ENCODE data around the gene ITGB1.

The ITGB1 gene

GRCh38 chr10:32987172-32987571 lies 29.1 kb upstream of the ITGB1 start:
- H4K5ac ChIP-seq (ENCODE audit: low read length) = no peak overlapping the region
- DNase-seq = no peak
- H3K4ac ChIP-seq (ENCODE audit: low read depth, low read length) = no peak overlapping the region
- H3K79me1 ChIP-seq (ENCODE audit: low read length) = no peaks in the 10 kb centered on the region
- H4K8ac ChIP-seq (ENCODE audit: low read depth, low read length) = no peak overlapping the region
- H3K23ac ChIP-seq (ENCODE audit: low read length) = no peak overlapping the region
- H3K36me3 ChIP-seq (ENCODE audit: control insufficient read depth, insufficient read depth, low read length) = no peaks in the 10 kb centered on the region
- no peak overlapping the region for H3K27ac ChIP-seq (ENCODE audit: low read depth, low read length)
- no peak overlapping the region for H2BK120ac ChIP-seq (ENCODE audit: low read depth, low read length)
- H3K56ac ChIP-seq (ENCODE audit: low read length) = no peak overlapping the region
- H2AK5ac ChIP-seq (ENCODE audit: low read length) = no peak overlapping the region
- H3K4me3 ChIP-seq (ENCODE audit: low read length) = no peak overlapping the region
- no peak overlapping the region for H2BK15ac ChIP-seq (replicated peaks; ENCODE audit: low read depth)
- H3K27me3 ChIP-seq (ENCODE audit: insufficient read depth, low read length, poor library complexity) = no peaks in the 10 kb centered on the region
- H2BK5ac ChIP-seq (ENCODE audit: low read length) = no peak overlapping the region
- no peak overlapping the region for H3K18ac ChIP-seq (ENCODE audit: low read length)
- no CpG with 5 or more reads among the region's 1 CpG for WGBS (ENCODE audit: extremely low coverage, insufficient coverage, low lambda C conversion rate)
- no peak overlapping the region for H3K4me2 ChIP-seq (ENCODE audit: low read length)
- H3K4me1 ChIP-seq (ENCODE audit: control insufficient read depth, low read depth, low read length) = peaks cover under 1% of the 10 kb centered on the region
- no peak overlapping the region for H3K9ac ChIP-seq (ENCODE audit: low read length)
- H3K79me2 ChIP-seq (ENCODE audit: control insufficient read depth, insufficient read depth, low read length) = no peaks in the 10 kb centered on the region

DNA sequence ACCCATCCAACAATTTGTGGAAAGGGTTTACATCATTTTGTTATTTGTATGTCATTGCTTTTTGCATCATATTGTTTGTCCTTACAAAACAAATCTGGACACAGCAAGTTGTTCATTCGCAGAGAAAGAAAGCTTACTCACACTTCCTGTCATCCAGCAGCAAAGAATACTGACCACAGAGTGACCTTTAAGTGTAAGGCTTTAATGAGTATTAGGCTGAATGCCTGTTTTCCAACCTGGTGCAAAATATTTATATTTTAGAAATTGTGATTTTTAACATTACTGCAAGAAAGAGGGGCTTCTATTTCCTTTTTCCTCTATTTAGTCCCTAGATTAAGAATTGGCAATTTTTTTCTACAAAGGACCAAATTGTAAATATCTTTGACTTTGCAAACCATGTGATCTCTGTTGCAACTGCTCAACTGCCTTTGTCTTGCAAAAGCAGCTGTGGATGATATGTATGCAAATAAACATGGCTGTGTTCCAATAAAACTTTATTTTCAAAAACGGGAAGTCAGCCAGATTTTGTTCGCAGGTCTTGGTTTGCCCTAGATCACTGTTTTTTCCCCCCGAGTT lies 27.8 kb upstream of the ITGB1 start:
- Histone ChIP-seq H4K8ac (ENCODE audit: low read depth, low read length) (no peak overlapping the region), H3K79me1 (ENCODE audit: low read length) (no peaks in the 10 kb centered on the region), H2BK5ac (ENCODE audit: low read length) (no peak overlapping the region), H2BK15ac (replicated peaks; ENCODE audit: low read depth) (peak overlapping the region; percentile 21), H3K4ac (ENCODE audit: low read depth, low read length) (no peak overlapping the region), H2AK5ac (ENCODE audit: low read length) (no peak overlapping the region), H3K36me3 (ENCODE audit: control insufficient read depth, insufficient read depth, low read length) (no peaks in the 10 kb centered on the region), H3K4me2 (ENCODE audit: low read length) (no peak overlapping the region), H3K4me1 (ENCODE audit: control insufficient read depth, low read depth, low read length) (peaks cover 6% of the 10 kb centered on the region), H3K27ac (ENCODE audit: low read depth, low read length) (no peak overlapping the region), H3K56ac (ENCODE audit: low read length) (no peak overlapping the region), H4K5ac (ENCODE audit: low read length) (no peak overlapping the region), H3K79me2 (ENCODE audit: control insufficient read depth, insufficient read depth, low read length) (no peaks in the 10 kb centered on the region), H3K9ac (ENCODE audit: low read length) (no peak overlapping the region), H2BK120ac (ENCODE audit: low read depth, low read length) (no peak overlapping the region), H3K4me3 (ENCODE audit: low read length) (no peak overlapping the region), H3K27me3 (ENCODE audit: insufficient read depth, low read length, poor library complexity) (no peaks in the 10 kb centered on the region), H3K18ac (ENCODE audit: low read length) (peak overlapping the region; percentile 70), H3K23ac (ENCODE audit: low read length) (no peak overlapping the region)
- no CpG with 5 or more reads among the region's 4 CpGs for WGBS (ENCODE audit: extremely low coverage, insufficient coverage, low lambda C conversion rate)
- DNase-seq = no peak

- Histone ChIP-seq H3K56ac (ENCODE audit: low read length) (no peak overlapping the region), H3K4ac (ENCODE audit: low read depth, low read length) (no peak overlapping the region), H3K18ac (ENCODE audit: low read length) (peak overlapping the region; percentile 54), H4K5ac (ENCODE audit: low read length) (no peak overlapping the region), H2BK15ac (replicated peaks; ENCODE audit: low read depth) (peak overlapping the region; percentile 21), H3K79me1 (ENCODE audit: low read length) (no peaks in the 10 kb centered on the region), H3K4me2 (ENCODE audit: low read length) (no peak overlapping the region), H3K27ac (ENCODE audit: low read depth, low read length) (no peak overlapping the region), H2BK120ac (ENCODE audit: low read depth, low read length) (no peak overlapping the region), H4K8ac (ENCODE audit: low read depth, low read length) (no peak overlapping the region), H3K4me1 (ENCODE audit: control insufficient read depth, low read depth, low read length) (peaks cover 6% of the 10 kb centered on the region), H3K23ac (ENCODE audit: low read length) (no peak overlapping the region), H2BK5ac (ENCODE audit: low read length) (no peak overlapping the region), H3K79me2 (ENCODE audit: control insufficient read depth, insufficient read depth, low read length) (no peaks in the 10 kb centered on the region), H3K36me3 (ENCODE audit: control insufficient read depth, insufficient read depth, low read length) (no peaks in the 10 kb centered on the region), H3K27me3 (ENCODE audit: insufficient read depth, low read length, poor library complexity) (no peaks in the 10 kb centered on the region), H3K9ac (ENCODE audit: low read length) (no peak overlapping the region), H2AK5ac (ENCODE audit: low read length) (no peak overlapping the region), H3K4me3 (ENCODE audit: low read length) (no peak overlapping the region)
- no CpG with 5 or more reads among the region's 4 CpGs for WGBS (ENCODE audit: extremely low coverage, insufficient coverage, low lambda C conversion rate)
- DNase-seq = no peak
Observed at GRCh38 chr10:32985341-32985764, 27.3 kb upstream of the ITGB1 start.

DNA sequence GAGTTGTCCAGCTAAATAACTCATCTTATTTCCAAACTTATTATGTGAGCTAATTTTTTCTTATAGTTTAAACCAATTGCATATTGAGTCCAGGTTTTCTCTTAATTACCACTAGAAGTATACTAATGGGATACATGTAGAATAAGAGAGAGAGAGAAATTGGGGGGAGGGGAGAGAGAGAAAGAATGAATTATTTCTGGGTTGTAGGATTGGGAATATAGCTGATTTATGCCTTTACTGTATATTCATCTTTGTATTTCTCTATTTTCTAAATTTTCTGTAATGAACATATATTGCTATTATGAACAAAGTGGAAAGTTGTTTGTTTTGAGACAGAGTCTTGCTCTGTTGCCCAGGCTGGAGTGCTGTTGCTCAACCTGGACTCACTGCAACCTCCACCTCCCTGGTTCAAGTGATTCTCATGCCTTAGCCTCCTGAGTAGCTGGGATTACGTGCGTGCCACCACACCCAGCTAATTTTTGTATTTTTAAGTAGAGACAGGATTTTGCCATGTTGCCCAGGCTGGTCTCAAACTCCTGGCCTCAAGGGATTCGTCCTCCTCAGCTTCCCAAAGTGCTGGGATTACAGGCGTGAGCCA lies 26.1 kb upstream of the ITGB1 start:
- H3K23ac ChIP-seq (ENCODE audit: low read length) = no peak overlapping the region
- no peak for DNase-seq
- no peak overlapping the region for H2BK15ac ChIP-seq (replicated peaks; ENCODE audit: low read depth)
- H2BK5ac ChIP-seq (ENCODE audit: low read length) = peak overlapping the region; percentile 51
- H4K8ac ChIP-seq (ENCODE audit: low read depth, low read length) = no peak overlapping the region
- H3K4ac ChIP-seq (ENCODE audit: low read depth, low read length) = peak overlapping the region; percentile 71
- H3K36me3 ChIP-seq (ENCODE audit: control insufficient read depth, insufficient read depth, low read length) = no peaks in the 10 kb centered on the region
- no peaks in the 10 kb centered on the region for H3K79me1 ChIP-seq (ENCODE audit: low read length)
- peak overlapping the region; percentile 49 for H2BK120ac ChIP-seq (ENCODE audit: low read depth, low read length)
- no peak overlapping the region for H4K5ac ChIP-seq (ENCODE audit: low read length)
- H3K9ac ChIP-seq (ENCODE audit: low read length) = no peak overlapping the region
- H2AK5ac ChIP-seq (ENCODE audit: low read length) = no peak overlapping the region
- WGBS (ENCODE audit: extremely low coverage, insufficient coverage, low lambda C conversion rate) = no CpG with 5 or more reads among the region's 4 CpGs
- no peak overlapping the region for H3K4me2 ChIP-seq (ENCODE audit: low read length)
- H3K79me2 ChIP-seq (ENCODE audit: control insufficient read depth, insufficient read depth, low read length) = no peaks in the 10 kb centered on the region
- peak overlapping the region; percentile 77 for H3K18ac ChIP-seq (ENCODE audit: low read length)
- peak overlapping the region; percentile 65 for H3K56ac ChIP-seq (ENCODE audit: low read length)
- H3K4me1 ChIP-seq (ENCODE audit: control insufficient read depth, low read depth, low read length) = peaks cover 6% of the 10 kb centered on the region
- no peak overlapping the region for H3K4me3 ChIP-seq (ENCODE audit: low read length)
- peak overlapping the region; percentile 30 for H3K27ac ChIP-seq (ENCODE audit: low read depth, low read length)
- H3K27me3 ChIP-seq (ENCODE audit: insufficient read depth, low read length, poor library complexity) = no peaks in the 10 kb centered on the region

DNA sequence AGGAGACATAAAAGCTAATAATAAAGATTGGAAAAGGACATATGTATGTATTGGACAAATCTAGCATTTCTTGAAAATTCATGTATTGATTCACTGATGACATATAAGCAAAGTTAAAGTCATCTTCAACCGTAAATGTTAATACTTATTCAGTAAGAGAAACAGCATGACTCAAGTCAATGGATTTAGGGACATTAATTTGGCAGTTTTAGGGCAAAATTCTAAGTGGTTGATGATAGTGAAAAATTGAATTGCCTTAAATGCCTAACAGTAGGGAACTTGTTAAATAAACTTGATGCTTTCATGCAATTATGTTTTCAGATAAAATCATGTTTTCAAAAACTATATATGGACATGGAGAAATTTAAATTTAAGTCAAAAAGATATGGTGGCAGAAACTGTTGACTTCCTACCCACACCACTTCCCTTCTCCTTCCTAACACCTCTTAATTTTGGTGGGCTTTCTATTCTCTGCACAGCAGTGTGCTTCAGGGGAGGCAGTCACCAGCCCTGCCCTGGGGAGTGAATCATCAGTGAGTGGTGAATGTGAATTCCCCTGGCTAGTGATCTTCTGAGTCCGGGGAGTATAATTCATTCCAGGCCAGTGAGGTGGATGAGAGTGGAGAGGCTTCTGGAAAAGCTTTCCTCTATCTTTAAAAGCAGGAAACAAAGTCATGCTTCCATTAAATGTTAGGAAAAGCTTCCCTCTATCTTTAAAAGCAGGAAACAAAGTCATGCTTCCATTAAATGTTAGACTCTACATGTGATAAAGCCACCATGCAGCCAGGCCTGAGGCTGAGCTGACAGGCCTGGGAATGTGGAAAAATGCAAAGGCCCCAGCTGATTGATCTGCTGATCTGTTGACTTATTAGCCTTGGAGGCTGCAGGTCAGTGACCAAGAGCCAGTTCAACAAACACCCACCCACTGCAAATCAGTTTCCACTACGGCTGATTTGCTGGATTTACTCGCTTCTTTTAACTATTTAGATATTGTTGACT lies 25.2 kb upstream of the ITGB1 start:
- Histone ChIP-seq H3K56ac (ENCODE audit: low read length) (peak overlapping the region; percentile 46), H3K18ac (ENCODE audit: low read length) (peak overlapping the region; percentile 83), H3K79me2 (ENCODE audit: control insufficient read depth, insufficient read depth, low read length) (no peaks in the 10 kb centered on the region), H4K5ac (ENCODE audit: low read length) (no peak overlapping the region), H3K4me1 (ENCODE audit: control insufficient read depth, low read depth, low read length) (peaks cover 6% of the 10 kb centered on the region), H4K8ac (ENCODE audit: low read depth, low read length) (no peak overlapping the region), H3K79me1 (ENCODE audit: low read length) (no peaks in the 10 kb centered on the region), H2AK5ac (ENCODE audit: low read length) (no peak overlapping the region), H3K9ac (ENCODE audit: low read length) (no peak overlapping the region), H3K4me2 (ENCODE audit: low read length) (no peak overlapping the region), H3K27me3 (ENCODE audit: insufficient read depth, low read length, poor library complexity) (no peaks in the 10 kb centered on the region), H2BK5ac (ENCODE audit: low read length) (no peak overlapping the region), H2BK120ac (ENCODE audit: low read depth, low read length) (peak overlapping the region; percentile 94), H3K23ac (ENCODE audit: low read length) (no peak overlapping the region), H3K4ac (ENCODE audit: low read depth, low read length) (peak overlapping the region; percentile 81), H2BK15ac (replicated peaks; ENCODE audit: low read depth) (peak overlapping the region; percentile 99), H3K36me3 (ENCODE audit: control insufficient read depth, insufficient read depth, low read length) (no peaks in the 10 kb centered on the region), H3K27ac (ENCODE audit: low read depth, low read length) (peak overlapping the region; percentile 80), H3K4me3 (ENCODE audit: low read length) (no peak overlapping the region)
- no CpG with 5 or more reads among the region's 4 CpGs for WGBS (ENCODE audit: extremely low coverage, insufficient coverage, low lambda C conversion rate)
- peak; percentile 94 for DNase-seq

All from mesendoderm (in vitro differentiated cells).